Activated CD8-positive, alpha-beta memory T cell treated with anti-CD3 and anti-CD28 coated beads, Interleukin-2, amount 50 U/mL, for 1 hour (primary cell): Measurements from ENCODE around the gene MRFAP1.
"Not testable (repeated sequence)": the region's sequence is repeated elsewhere in the genome, so short reads cannot be mapped to it uniquely, and the experiment has no call there.

Experiments
- DNase-seq: peaks from one replicate; pipeline ENCODE4 v3.0.0-alpha.2; 2020; ENCODE audit errors: extremely low read depth

Gene MRFAP1

GRCh38 chr4:6610856-6611430 is 29.5 kb upstream of the MRFAP1 start:
- DNase-seq: no peak

GRCh38 chr4:6612961-6613675 is 27.4 kb upstream of the MRFAP1 start:
- no peak for DNase-seq

- no peak for DNase-seq
These were observed 26.5 kb upstream of the MRFAP1 start for GRCh38 chr4:6613676-6614651.

DNA sequence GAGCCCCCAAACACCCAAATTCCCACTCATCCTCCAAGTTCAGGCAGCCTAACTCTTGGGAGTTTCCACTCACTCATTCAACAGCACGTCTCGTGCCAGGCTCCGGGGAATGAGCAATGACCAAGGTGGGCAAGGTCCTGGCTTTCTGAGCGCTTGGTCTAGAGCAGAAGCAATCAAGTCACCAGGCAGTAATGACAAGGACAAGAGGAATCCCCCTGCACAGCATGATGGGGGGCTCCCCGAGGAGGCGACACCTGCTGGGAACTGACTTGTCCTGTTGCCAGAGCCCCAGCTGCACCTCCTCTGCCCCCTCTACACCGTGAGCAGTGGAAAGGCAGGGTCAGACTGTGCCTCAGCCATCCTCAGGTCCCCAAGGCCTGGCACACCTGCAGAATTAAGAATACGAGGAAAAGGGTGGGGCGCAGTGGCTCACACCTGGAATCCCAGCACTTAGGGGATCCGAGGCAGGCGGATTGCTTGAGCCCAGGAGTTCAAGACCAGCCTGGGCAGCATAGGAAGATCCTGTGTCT is 25.7 kb upstream of the MRFAP1 start:
- DNase-seq: no peak

DNA sequence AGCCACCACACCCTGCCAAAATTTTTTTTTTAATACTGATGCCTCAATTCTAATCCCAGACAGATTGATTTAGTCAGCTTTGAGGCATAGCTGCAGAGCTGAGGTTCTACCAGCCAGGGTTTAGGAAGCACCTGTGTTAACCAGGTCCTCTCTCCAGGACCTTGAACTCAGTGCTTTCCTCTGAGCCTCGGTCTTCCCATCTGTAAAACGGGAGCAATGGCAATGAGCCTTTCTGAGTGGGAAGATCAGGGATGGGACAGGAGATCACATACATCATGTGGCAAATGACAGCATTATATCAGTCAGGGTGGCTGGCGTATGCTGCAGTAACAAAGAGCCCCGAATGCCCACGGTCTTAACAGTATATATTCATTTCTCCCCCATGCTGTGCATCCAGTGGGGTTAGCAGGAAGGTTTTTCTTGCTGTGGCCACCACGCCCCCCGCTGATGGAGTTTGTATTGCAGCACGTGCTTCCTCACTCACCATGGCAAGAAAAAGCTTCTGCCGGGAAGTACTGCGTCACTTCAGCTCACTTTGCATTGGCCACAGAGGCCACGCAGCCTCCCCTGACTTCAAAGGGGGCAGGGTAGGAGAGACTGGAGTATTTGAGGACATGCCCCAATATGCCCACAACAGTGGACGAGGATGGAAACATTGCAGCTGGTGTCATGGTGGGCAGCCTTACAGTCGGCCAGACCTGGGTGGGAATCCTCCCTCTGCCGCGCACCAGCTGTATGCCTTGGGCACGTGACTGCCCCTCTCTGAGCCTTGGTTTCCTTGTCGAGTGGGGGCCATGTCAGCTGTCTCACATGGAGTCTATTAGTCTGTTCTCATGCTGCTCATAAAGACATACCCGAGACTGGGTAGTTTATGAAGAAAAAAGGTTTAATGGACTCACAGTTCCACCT is 24.1 kb upstream of the MRFAP1 start:
- no peak for DNase-seq

- DNase-seq: no peak
These were observed 23.2 kb upstream of the MRFAP1 start for GRCh38 chr4:6617246-6617645.

DNA sequence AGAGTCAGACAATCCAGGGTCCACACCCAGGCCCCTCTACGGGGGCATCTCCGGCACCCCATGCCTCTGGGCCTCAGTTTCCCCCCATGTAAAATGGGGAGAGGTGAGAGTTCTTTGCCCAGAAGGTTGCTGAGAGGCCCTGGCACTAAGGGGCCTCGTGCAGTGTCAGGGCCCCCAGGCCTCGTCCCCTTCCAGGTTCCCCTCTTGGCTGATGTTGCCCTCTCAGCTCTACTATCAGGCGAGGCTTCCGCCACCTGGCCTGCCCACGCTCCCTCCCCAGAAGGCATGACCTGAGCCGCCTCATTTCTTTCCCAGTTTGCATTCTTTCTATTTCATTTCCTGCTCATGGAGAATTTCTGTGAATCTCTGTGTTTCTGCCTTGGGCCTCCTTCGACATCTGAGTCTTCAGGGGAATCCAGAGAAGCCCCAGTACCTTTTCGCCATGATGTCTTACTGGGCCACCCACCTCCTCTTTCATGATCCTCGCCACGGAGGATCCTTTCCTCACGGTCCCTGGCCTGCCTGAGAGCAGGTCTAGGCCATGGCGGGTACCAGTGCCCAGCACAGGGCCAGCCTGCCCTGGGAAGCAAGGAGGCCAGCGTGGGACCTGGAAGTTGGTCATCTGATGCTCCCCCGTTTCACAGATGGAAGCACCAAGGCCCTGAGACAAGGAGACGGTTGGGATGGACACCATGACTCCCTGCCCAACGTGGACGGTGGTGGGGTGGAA is 21.9 kb upstream of the MRFAP1 start:
- no peak for DNase-seq

DNA sequence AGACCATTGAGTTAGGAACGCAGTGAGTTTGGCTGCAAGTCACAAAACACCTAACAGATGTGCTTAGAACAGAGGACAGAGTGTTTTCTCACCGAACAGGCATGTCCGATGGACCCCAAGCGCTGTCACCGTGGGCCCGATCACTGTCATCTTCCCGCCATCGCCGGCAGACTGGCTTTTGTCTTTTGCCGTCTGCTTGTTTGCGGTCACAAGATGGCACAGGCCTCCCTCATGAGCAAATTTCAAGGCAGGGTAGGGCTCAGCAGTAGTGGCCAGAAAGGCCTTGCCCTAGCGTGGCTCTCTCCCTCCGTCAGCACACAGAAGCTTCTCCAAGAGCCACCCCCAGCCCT is 21.4 kb upstream of the MRFAP1 start:
- no peak for DNase-seq

- no peak for DNase-seq
These were observed 20.8 kb upstream of the MRFAP1 start for GRCh38 chr4:6619466-6620255.

DNA sequence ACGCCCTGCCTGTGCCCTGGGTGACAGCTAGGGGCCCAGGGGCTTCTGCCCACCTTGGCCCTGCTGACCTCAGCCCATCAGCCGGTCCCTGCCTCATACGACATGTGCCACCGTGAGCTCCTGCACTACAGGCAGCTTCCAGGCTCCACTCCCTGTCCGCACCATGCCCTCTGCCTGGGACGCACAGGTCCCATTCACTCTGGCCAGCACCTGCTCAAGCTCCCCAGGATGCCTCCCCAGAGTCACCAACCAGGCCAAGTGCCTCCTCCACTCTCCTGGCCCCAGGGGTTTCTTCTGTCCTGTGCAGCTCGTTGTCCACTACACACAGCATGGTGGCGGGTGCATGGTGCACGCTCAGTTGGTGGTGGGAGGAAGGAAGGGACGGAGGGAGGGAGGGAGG is 20.2 kb upstream of the MRFAP1 start:
- DNase-seq: no peak

DNA sequence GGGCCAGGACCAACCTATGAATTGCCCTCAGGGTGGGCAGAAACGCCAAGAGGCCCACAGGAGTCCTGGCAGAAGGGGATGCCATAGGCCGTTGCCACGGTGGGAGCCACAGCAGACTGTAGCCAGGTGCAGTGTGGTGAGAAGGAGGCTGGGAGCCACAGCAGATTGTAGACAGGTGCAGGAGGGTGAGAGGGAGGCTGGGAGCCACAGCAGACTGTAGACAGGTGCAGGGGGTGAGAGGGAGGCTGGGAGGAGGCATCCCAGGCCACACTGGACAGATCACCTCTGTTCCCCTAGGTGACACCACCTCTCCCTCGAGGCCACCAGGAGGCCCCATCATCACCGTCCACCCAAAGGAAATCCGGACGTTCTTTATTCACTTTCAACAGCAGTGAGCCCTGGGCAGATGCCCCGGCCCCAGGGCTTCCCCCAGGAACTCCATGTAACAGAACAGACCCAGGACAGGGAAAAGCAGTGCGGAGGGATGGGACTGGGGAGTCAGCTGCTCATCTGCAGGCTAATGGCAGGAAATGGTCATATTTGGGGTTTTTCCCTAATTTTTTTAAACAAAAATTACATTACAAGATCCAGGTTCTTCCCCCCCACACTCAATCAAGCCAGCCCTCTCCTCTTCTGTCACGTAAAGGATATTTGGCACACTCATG is 19.5 kb upstream of the MRFAP1 start:
- DNase-seq: no peak

GRCh38 chr4:6621556-6621927 is 18.9 kb upstream of the MRFAP1 start:
- DNase-seq: no peak

GRCh38 chr4:6622744-6623143 is 17.7 kb upstream of the MRFAP1 start:
- DNase-seq: no peak

DNA sequence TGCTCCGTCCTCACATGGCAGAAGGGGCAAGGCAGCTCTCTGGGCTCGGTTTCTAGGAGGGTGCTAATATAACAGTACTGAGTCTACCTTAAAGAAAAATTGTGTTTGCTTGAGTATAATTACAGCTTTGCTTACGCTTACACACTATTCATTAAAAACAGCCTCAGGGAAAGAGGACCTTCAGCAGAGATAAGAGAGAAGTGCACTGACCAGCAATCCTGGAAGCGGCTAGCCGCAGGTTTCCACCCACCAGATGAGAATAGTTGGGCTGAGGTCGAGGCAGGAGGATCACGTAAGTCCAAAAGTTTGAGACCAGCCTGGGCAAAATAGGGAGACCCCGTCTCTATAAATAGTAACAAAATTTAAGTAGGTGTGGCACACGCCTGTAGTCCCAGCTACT is 15.2 kb upstream of the MRFAP1 start:
- no peak for DNase-seq

GRCh38 chr4:6626066-6626465 is 14.4 kb upstream of the MRFAP1 start:
- DNase-seq: no peak

DNA sequence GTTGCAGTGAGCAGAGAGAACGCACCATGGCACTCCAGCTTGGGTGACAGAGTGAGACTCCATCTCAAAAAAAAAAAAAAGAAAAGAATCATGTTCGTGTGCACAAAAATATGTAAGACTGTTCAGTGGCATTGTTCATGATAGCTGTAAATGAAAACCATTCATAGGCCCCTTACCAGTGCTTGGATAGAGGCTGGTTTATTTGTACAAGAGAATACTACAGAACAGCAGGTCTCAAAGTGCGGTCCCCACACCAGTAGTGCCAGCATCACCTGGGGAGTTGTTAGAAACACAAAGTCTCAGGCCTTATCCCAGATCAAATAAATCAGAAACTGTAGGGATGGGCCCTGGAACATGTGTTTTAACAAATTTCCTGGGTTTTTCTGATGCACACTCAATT is 12.7 kb upstream of the MRFAP1 start:
- DNase-seq: no peak

- DNase-seq: not testable (repeated sequence)
These were observed 12.0 kb upstream of the MRFAP1 start for GRCh38 chr4:6628484-6628883.

- DNase-seq: no peak
These were observed 8.4 kb upstream of the MRFAP1 start for GRCh38 chr4:6632125-6632524.

GRCh38 chr4:6633091-6633906 is 7.2 kb upstream of the MRFAP1 start:
- DNase-seq: no peak
